H1 (cell line): ENCODE data around the gene ZNF213. TPM values are rescaled to one million over a fixed set of nuclear protein-coding genes. Genes with fewer than 3 reads are reported as not detected.
A peak's percentile ranks its signal among the peaks of the same experiment; 100 is the strongest.

ENCODE experiments used
- CTCF ChIA-PET: fragments of 300-600 bp; sonication (Branson Sonifier 250); formaldehyde crosslinking; loops from one replicate; lab custom pipeline; 2021; ENCODE audit not compliant: partially characterized antibody; lab: Charles Lee
- POLR2A ChIA-PET: fragments of 300-600 bp; sonication (Branson Sonifier 250); formaldehyde crosslinking; loops from one replicate; lab custom pipeline; 2021; ENCODE audit warnings: inconsistent platforms; ENCODE audit not compliant: partially characterized antibody; lab: Charles Lee
- DNase-seq, 2 experiments: peaks; one replicate each; pipeline versions ENCODE4 v3.0.0 to v3.0.0-alpha.2; 2010 to 2022; ENCODE audit warnings: low spot score in 2 of 2, low read depth in 1 of 2, mixed read lengths in 1 of 2
- FAIRE-seq: peaks from 2 replicates; lab custom pipeline; 2011; peaks lifted over from hg19 to GRCh38; lab: Jason Lieb, UNC
- H2AFZ ChIP-seq: 2 replicates; pipeline ENCODE4 v1.8.1; 2012; ENCODE audit warnings: low read length, inconsistent platforms
- H2AK5ac ChIP-seq: 2 replicates; pipeline ENCODE4 v1.6.1; 2013; ENCODE audit warnings: low read depth, low read length
- H2BK120ac ChIP-seq: replicated peaks from 2 replicates; pipeline ENCODE3; 2013; ENCODE audit warnings: low read depth, low read length, inconsistent platforms
- H2BK12ac ChIP-seq: 2 replicates; pipeline ENCODE4 v1.6.1; 2013; ENCODE audit warnings: low read depth, low read length
- H2BK15ac ChIP-seq: 2 replicates; pipeline ENCODE4 v1.6.1; 2013; ENCODE audit warnings: low read length
- H2BK20ac ChIP-seq: 2 replicates; pipeline ENCODE4 v1.6.1; 2013; ENCODE audit warnings: low read length
- H2BK5ac ChIP-seq: 2 replicates; pipeline ENCODE4 v1.6.1; 2013; ENCODE audit warnings: low read depth, low read length
- H3K14ac ChIP-seq: 2 replicates; pipeline ENCODE4 v1.6.1; 2013; ENCODE audit warnings: inconsistent platforms; ENCODE audit not compliant: insufficient read length
- H3K18ac ChIP-seq: 2 replicates; pipeline ENCODE4 v1.6.1; 2013; ENCODE audit warnings: low read length; ENCODE audit errors: extremely low read depth
- H3K23ac ChIP-seq: 2 replicates; pipeline ENCODE4 v1.6.1; 2013; ENCODE audit warnings: inconsistent platforms; ENCODE audit not compliant: insufficient read length
- H3K23me2 ChIP-seq: 2 replicates; pipeline ENCODE4 v1.6.1; 2013; ENCODE audit warnings: low read depth, low read length
- H3K27ac ChIP-seq: 2 replicates; pipeline ENCODE4 v1.6.1; 2011; ENCODE audit warnings: low read depth, low read length, inconsistent platforms
- H3K27me3 ChIP-seq, 4 experiments: replicated peaks in 1 of 4; 1 replicate in 1 of 4; 2 replicates in 3 of 4; pipeline versions ENCODE4 v1.6.1 to v1.8.1; 2011 to 2013; ENCODE audit warnings: low read length in 3 of 4, mild to moderate bottlenecking in 3 of 4, inconsistent platforms in 2 of 4, mixed read lengths in 2 of 4, moderate library complexity in 1 of 4; ENCODE audit not compliant: control insufficient read depth in 3 of 4, insufficient read depth in 3 of 4; ENCODE audit errors: extremely low read depth in 1 of 4
- H3K36me3 ChIP-seq, 4 experiments: 2 replicates each; pipeline versions ENCODE4 v1.6.1 to v1.8.1; 2011 to 2013; ENCODE audit warnings: mild to moderate bottlenecking in 4 of 4, low read length in 3 of 4, moderate library complexity in 2 of 4, control low read depth in 1 of 4, inconsistent platforms in 1 of 4; ENCODE audit not compliant: insufficient read depth in 4 of 4, control insufficient read depth in 2 of 4
- H3K4ac ChIP-seq: replicated peaks from 2 replicates; pipeline ENCODE3; 2013; ENCODE audit warnings: low read length, low read depth, mixed read lengths, inconsistent platforms; ENCODE audit not compliant: insufficient read length
- H3K4me1 ChIP-seq, 4 experiments: replicated peaks in 1 of 4; 1 replicate in 1 of 4; 2 replicates in 3 of 4; pipeline versions ENCODE4 v1.6.1 to v1.8.1; 2011 to 2013; ENCODE audit warnings: low read length in 3 of 4, inconsistent platforms in 2 of 4, mixed read lengths in 1 of 4; ENCODE audit not compliant: insufficient read depth in 4 of 4, control insufficient read depth in 3 of 4
- H3K4me2 ChIP-seq, 2 experiments: 2 replicates each; pipeline versions ENCODE4 v1.6.1 to v1.8.1; 2011 to 2013; ENCODE audit warnings: low read depth in 2 of 2, low read length in 2 of 2, control low read depth in 1 of 2, inconsistent platforms in 1 of 2, mild to moderate bottlenecking in 1 of 2; ENCODE audit not compliant: insufficient read depth in 1 of 2
- H3K4me3 ChIP-seq, 4 experiments: fragments of 200-600, 300-600 bp in 1 of 4; sonication (generic), shearing (Covaris generic), sonication (Bioruptor Twin) in 1 of 4; 2 replicates each; pipeline versions ENCODE4 v1.5.1 to v1.8.1; 2011 to 2016; ENCODE audit warnings: low read length in 4 of 4, low read depth in 3 of 4, control low read depth in 2 of 4, inconsistent platforms in 2 of 4, mild to moderate bottlenecking in 2 of 4, mixed read lengths in 1 of 4, moderate library complexity in 1 of 4; ENCODE audit not compliant: insufficient read depth in 2 of 4; ENCODE audit errors: extremely low read depth in 1 of 4
- H3K56ac ChIP-seq: replicated peaks from 2 replicates; pipeline ENCODE3; 2013; ENCODE audit warnings: low read depth, mild to moderate bottlenecking, mixed read lengths, low read length, inconsistent platforms; ENCODE audit not compliant: insufficient read length
- H3K79me1 ChIP-seq: 2 replicates; pipeline ENCODE4 v1.6.1; 2013; ENCODE audit warnings: low read depth, low read length, control low read depth
- H3K79me2 ChIP-seq, 2 experiments: 2 replicates each; pipeline versions ENCODE4 v1.6.1 to v1.8.1; 2012 to 2013; ENCODE audit warnings: low read length in 2 of 2, mild to moderate bottlenecking in 2 of 2, inconsistent platforms in 1 of 2; ENCODE audit not compliant: insufficient read depth in 2 of 2, control insufficient read depth in 1 of 2
- H3K9ac ChIP-seq, 4 experiments: replicated peaks in 1 of 4; 1 replicate in 1 of 4; 2 replicates in 3 of 4; pipeline versions ENCODE4 v1.6.1 to v1.8.1; 2011 to 2013; ENCODE audit warnings: low read depth in 3 of 4, low read length in 3 of 4, control low read depth in 2 of 4, mild to moderate bottlenecking in 2 of 4, moderate library complexity in 2 of 4, inconsistent platforms in 1 of 4; ENCODE audit errors: extremely low read depth in 1 of 4
- H3K9me3 ChIP-seq, 2 experiments: 2 replicates each; pipeline versions ENCODE4 v1.6.1 to v1.8.1; 2012 to 2013; ENCODE audit warnings: mild to moderate bottlenecking in 2 of 2, moderate library complexity in 2 of 2, control low read depth in 1 of 2, inconsistent platforms in 1 of 2, low read depth in 1 of 2, low read length in 1 of 2, mixed read lengths in 1 of 2; ENCODE audit not compliant: insufficient read depth in 2 of 2
- H4K20me1 ChIP-seq, 2 experiments: replicated peaks in 1 of 2; 2 replicates each; pipeline versions ENCODE3 to v1.8.1; 2011 to 2013; ENCODE audit warnings: inconsistent platforms in 2 of 2, low read length in 2 of 2, mild to moderate bottlenecking in 1 of 2; ENCODE audit not compliant: insufficient read depth in 2 of 2, control insufficient read depth in 1 of 2
- H4K5ac ChIP-seq: 2 replicates; pipeline ENCODE4 v1.6.1; 2013; ENCODE audit warnings: low read length, low read depth, mixed read lengths, inconsistent platforms; ENCODE audit not compliant: insufficient read length
- H4K8ac ChIP-seq: 2 replicates; pipeline ENCODE4 v1.8.0; 2013; ENCODE audit warnings: mild to moderate bottlenecking, moderate library complexity, low read length, inconsistent platforms; ENCODE audit not compliant: insufficient read depth; ENCODE audit errors: extremely low read depth
- H4K91ac ChIP-seq: replicated peaks from 2 replicates; pipeline ENCODE3; 2013; ENCODE audit warnings: low read length, mixed read lengths, inconsistent platforms; ENCODE audit not compliant: insufficient read length
- BRCA1 ChIP-seq: IDR thresholded peaks from 2 replicates; pipeline ENCODE4 v1.6.1; 2012; ENCODE audit warnings: low read depth, low read length, improper control_type of control experiment
- HDAC2 ChIP-seq, 2 experiments: fragments of 300-600 bp in 1 of 2; sonication (generic) in 1 of 2; IDR thresholded peaks; 2 replicates each; pipeline ENCODE4 v1.6.1; 2011 to 2012; ENCODE audit warnings: low read depth in 2 of 2, low read length in 2 of 2, mild to moderate bottlenecking in 2 of 2, moderate library complexity in 2 of 2, borderline replicate concordance in 1 of 2, inconsistent platforms in 1 of 2
- RAD21 ChIP-seq, 2 experiments: IDR thresholded peaks in 1 of 2; conservative IDR thresholded peaks in 1 of 2; 2 replicates each; pipeline ENCODE4 v1.6.1; 2011; ENCODE audit warnings: low read depth in 2 of 2, low read length in 2 of 2, improper control_type of control experiment in 1 of 2, inconsistent platforms in 1 of 2, mild to moderate bottlenecking in 1 of 2, moderate library complexity in 1 of 2
- RNF2 ChIP-seq: fragments of 200-900, 300-1000 bp; sonication (generic); IDR thresholded peaks from 2 replicates; pipeline ENCODE4 v1.7.1; 2016; ENCODE audit warnings: borderline replicate concordance, low read depth, mild to moderate bottlenecking, antibody characterized with exemption, low read length; ENCODE audit not compliant: poor library complexity, severe bottlenecking; ENCODE audit errors: missing control alignments
- RXRA ChIP-seq: IDR thresholded peaks from 2 replicates; pipeline ENCODE4 v1.6.1; 2011; ENCODE audit warnings: low read depth, mild to moderate bottlenecking, low read length, moderate library complexity; ENCODE audit not compliant: insufficient read depth
- SP4 ChIP-seq: IDR thresholded peaks from 2 replicates; pipeline ENCODE4 v1.6.1; 2012; ENCODE audit warnings: low read length, inconsistent platforms
- SUZ12 ChIP-seq: fragments of 200-600 bp; sonication (generic); IDR thresholded peaks from 2 replicates; pipeline ENCODE4 v1.6.1; 2012; ENCODE audit warnings: mild to moderate bottlenecking, inconsistent platforms, low read length, moderate library complexity, mixed read lengths
- TAF1 ChIP-seq: IDR thresholded peaks from 2 replicates; pipeline ENCODE4 v1.6.1; 2011; ENCODE audit warnings: mild to moderate bottlenecking, low read depth, low read length
- TCF12 ChIP-seq: IDR thresholded peaks from 2 replicates; pipeline ENCODE4 v1.6.1; 2011; ENCODE audit warnings: low read depth, mild to moderate bottlenecking, low read length
- TEAD4 ChIP-seq: IDR thresholded peaks from 2 replicates; pipeline ENCODE4 v1.6.1; 2012; ENCODE audit warnings: low read depth, low read length, inconsistent platforms, mixed read lengths
- WGBS, 2 experiments: shearing (Covaris generic) in 1 of 2; methylation state at CpG; one replicate each; pipeline versions ENCODE4 v1.1.6 to v1.1.7; 2013 to 2015; ENCODE audit warnings: low lambda C conversion rate in 2 of 2, mixed read lengths in 2 of 2, inconsistent platforms in 1 of 2, low coverage in 1 of 2, missing lambda C conversion rate in 1 of 2; ENCODE audit not compliant: insufficient replicate concordance in 2 of 2, insufficient coverage in 1 of 2, insufficient read length in 1 of 2; ENCODE audit errors: extremely low coverage in 1 of 2, missing lambda C conversion rate in 1 of 2; 5-methylcytosine and 5-hydroxymethylcytosine counted together
- polyA plus RNA-seq, 7 experiments: library from polyadenylated mRNA; depleted of rRNA in 3 of 7; stranded (reverse) in 5 of 7; unstranded in 2 of 7; fragments of >200 nt in 5 of 7; fragments of 200-250 nt in 2 of 7; gene quantifications; 1 replicate in 5 of 7; 2 replicates in 1 of 7; 4 replicates in 1 of 7; pipeline versions ENCODE4 v1.2.1 to v1.2.3, GENCODE V29; 2011 to 2013; ENCODE audit warnings: missing spikeins in 2 of 7, mixed read lengths in 2 of 7
- total RNA-seq: library from RNA; stranded (reverse); fragmentation: NEBNext Ultra II Directional; extraction: Animal tissue kit (Norgen Biotek cat#: 25700); gene quantifications from 2 replicates; pipeline ENCODE4 v1.2.1, GENCODE V29; 2021

ZNF213 gene
- total and polyA plus RNA-seq, 2 of the 8 experiments (the other 6 are each of a cell fraction or from before 2014, with no cell fraction given) = 1.6 to 6.9 TPM

DNA sequence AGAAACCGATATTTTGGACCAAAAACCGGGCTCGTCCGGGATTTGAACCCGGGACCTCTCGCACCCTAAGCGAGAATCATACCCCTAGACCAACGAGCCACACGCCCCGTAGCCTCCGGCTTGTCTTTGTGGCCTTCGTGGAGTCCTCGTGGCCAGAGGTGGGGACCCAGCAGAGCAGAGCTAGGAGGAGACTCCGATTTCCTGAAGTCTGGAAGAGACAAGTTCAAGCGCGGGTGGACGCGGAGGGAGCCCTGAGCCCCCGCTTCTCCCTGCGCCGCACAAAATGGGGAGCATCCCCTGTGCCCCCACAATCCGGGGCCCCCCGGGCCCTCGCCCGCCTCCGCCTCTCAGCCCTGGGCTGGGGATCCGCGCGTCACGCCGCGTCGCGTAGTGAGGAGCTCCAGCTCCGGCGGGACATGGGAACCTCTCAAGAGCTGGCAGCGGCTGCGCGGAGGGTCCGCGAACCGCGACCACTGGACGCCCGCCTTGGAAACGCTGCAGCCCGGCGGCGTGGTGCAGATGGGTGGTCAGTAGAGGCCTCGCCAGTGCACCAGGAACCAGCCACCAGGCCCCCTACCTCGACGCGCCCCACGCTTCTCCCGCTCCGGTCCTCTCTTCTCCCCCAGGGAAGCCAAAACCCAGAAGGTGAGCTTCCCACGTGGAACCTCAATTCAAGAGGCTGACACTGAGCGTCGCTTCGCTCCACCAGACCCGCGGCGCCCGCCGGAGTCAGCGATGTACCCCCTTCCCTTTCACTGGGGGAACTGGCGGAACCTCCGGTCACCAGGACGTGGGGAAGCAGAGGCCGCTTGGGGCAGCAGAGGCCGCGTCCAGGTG, 48.0 kb downstream of the ZNF213 start:
- Histone ChIP-seq H3K56ac (no peak overlapping the region), H2BK5ac (no peak overlapping the region), H3K79me2 (no peaks in the 10 kb centered on the region), H3K79me1 (no peaks in the 10 kb centered on the region), H3K9me3 (no peaks in the 10 kb centered on the region), H2BK20ac (no peak overlapping the region), H3K27me3 (peaks cover 0 to 38% (median 25%) of the 10 kb centered on the region in 4 experiments; a peak in 6 of 7 replicates), H3K4me3 (peak overlapping the region; percentile 48 to 85 (median 82)), H3K18ac (0 out of 2 replicates have a peak overlapping the region, but pooled peaks have one; percentile 36), H2AFZ (peak overlapping the region; percentile 76; the same call in 1 of the 2 replicates), H4K20me1 (no peaks in the 10 kb centered on the region), H3K14ac (no peak overlapping the region), H3K23me2 (peaks cover 13% of the 10 kb centered on the region; the same call in 1 of the 2 replicates), H3K23ac (no peak overlapping the region), H4K5ac (no peak overlapping the region), H3K4me2 (peak overlapping the region; percentile 68 to 87), H3K4ac (no peak overlapping the region), H3K9ac (peak overlapping the region in 1 of 4 experiments; percentile 8; a peak in 1 of 7 replicates), H2AK5ac (no peak overlapping the region), H2BK120ac (no peak overlapping the region), H3K36me3 (no peaks in the 10 kb centered on the region), H2BK12ac (no peak overlapping the region), H4K91ac (no peak overlapping the region), H3K27ac (no peak overlapping the region), H2BK15ac (no peak overlapping the region), H3K4me1 (no peaks in the 10 kb centered on the region; a peak in 2 of 7 replicates), H4K8ac (no peak overlapping the region; the same call in 1 of the 2 replicates)
- DNase-seq (peak in 1 of 2 experiments; percentile 99), FAIRE-seq (no peak)
- CTCF ChIA-PET = interaction anchor here (0.7 to 4.8 kb wide), 12 partner anchors 9 to 124 kb away, joined by 3 to 35 read pairs (median 4); partner anchors contain the start of gene ZNF213
- POLR2A ChIA-PET = interaction anchor here (1.0 to 4.5 kb wide), 6 partner anchors 9 to 275 kb away, joined by 3 to 28 read pairs (median 4); no protein-coding TSS in a partner anchor
- 2% methylated on average over 50 of the region's 72 CpGs; no CpG with 5 or more reads in 1 of the 2 experiments for WGBS, 2 experiments
- TF ChIP-seq RAD21 (IDR thresholded peaks at IDR 0.05 in 1 of 2, conservative IDR thresholded peaks at IDR 0.05 in 1 of 2; ENCODE audit: low read depth in 2 of 2, low read length in 2 of 2) = peak in 1 of 2 experiments; percentile 12; a peak in 1 of 4 replicates
- no peak for TF ChIP-seq TAF1
- TF ChIP-seq SUZ12 = peak; percentile 49; the same call in 1 of the 2 replicates
- peak; percentile 38 for TF ChIP-seq RNF2
- no peak for TF ChIP-seq TCF12
- TF ChIP-seq BRCA1 = no peak
- no peak for TF ChIP-seq RXRA
- 0 out of 2 replicates have a peak, but pooled peaks have one; percentile 51 for TF ChIP-seq SP4
- TF ChIP-seq HDAC2 (IDR thresholded peaks at IDR 0.05; ENCODE audit: borderline replicate concordance in 1 of 2, low read depth in 2 of 2, low read length in 2 of 2) = no peak; a peak in 1 of 4 replicates
- TF ChIP-seq TEAD4 = peak; percentile 74
